Cardiac fibroblast (primary cell): ENCODE data around the gene HES5.

Experiments used
- DNase-seq, 2 donors: peaks; one replicate each; pipeline versions ENCODE4 v3.0.0 to v3.0.0-alpha.2; 2010; ENCODE audit warnings: low read depth in 2 of 2
- H3K4me3 ChIP-seq, 2 donors: replicated peaks in 1 of 2; 1 replicate in 1 of 2; 2 replicates in 1 of 2; pipeline ENCODE4 v1.5.1; 2011; ENCODE audit warnings: low read depth in 2 of 2, low read length in 2 of 2, mild to moderate bottlenecking in 2 of 2, moderate library complexity in 1 of 2
- TF ChIP-seq, protein P1 (sequence below): IDR thresholded peaks from one replicate; pipeline ENCODE4 v1.5.1; 2011; ENCODE audit warnings: low read depth, mild to moderate bottlenecking, low read length, inconsistent platforms

Gene HES5

GRCh38 chr1:2538872-2539271 lies 8.8 kb upstream of the HES5 start:
- DNase-seq, result no peak
- H3K4me3 ChIP-seq, result no peak overlapping the region
- TF ChIP-seq, protein P1, sequence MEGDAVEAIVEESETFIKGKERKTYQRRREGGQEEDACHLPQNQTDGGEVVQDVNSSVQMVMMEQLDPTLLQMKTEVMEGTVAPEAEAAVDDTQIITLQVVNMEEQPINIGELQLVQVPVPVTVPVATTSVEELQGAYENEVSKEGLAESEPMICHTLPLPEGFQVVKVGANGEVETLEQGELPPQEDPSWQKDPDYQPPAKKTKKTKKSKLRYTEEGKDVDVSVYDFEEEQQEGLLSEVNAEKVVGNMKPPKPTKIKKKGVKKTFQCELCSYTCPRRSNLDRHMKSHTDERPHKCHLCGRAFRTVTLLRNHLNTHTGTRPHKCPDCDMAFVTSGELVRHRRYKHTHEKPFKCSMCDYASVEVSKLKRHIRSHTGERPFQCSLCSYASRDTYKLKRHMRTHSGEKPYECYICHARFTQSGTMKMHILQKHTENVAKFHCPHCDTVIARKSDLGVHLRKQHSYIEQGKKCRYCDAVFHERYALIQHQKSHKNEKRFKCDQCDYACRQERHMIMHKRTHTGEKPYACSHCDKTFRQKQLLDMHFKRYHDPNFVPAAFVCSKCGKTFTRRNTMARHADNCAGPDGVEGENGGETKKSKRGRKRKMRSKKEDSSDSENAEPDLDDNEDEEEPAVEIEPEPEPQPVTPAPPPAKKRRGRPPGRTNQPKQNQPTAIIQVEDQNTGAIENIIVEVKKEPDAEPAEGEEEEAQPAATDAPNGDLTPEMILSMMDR, result no peak

GRCh38 chr1:2538376-2538775 lies 8.3 kb upstream of the HES5 start:
- no peak for DNase-seq
- TF ChIP-seq, protein P1, result no peak
- no peak overlapping the region for H3K4me3 ChIP-seq

GRCh38 chr1:2537784-2538115 lies 7.7 kb upstream of the HES5 start:
- DNase-seq, result no peak
- no peak overlapping the region for H3K4me3 ChIP-seq
- TF ChIP-seq, protein P1, result no peak

DNA sequence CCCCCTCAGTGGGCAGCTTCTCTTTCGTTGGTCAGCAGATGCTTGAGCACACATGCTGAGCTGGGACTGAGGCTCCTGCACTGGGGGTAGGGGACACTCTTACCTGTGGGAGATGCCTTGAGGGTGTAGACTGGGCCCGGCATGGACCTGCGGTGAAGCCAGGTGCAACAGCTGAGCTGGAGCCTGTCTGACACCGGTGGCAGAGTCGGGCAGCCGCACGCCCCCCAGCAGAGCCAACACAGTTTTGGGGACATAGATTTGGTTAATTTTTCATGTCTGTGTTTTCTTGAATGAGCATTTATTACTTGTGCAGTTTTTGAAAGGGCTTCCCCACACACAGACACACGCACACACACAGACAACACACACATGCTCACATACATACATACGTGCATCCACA lies 5.9 kb upstream of the HES5 start:
- H3K4me3 ChIP-seq, result no peak overlapping the region
- DNase-seq, result no peak
- TF ChIP-seq, protein P1, result no peak

GRCh38 chr1:2535455-2535854 lies 5.4 kb upstream of the HES5 start:
- DNase-seq, result no peak
- no peak overlapping the region for H3K4me3 ChIP-seq
- TF ChIP-seq, protein P1, result no peak

DNA sequence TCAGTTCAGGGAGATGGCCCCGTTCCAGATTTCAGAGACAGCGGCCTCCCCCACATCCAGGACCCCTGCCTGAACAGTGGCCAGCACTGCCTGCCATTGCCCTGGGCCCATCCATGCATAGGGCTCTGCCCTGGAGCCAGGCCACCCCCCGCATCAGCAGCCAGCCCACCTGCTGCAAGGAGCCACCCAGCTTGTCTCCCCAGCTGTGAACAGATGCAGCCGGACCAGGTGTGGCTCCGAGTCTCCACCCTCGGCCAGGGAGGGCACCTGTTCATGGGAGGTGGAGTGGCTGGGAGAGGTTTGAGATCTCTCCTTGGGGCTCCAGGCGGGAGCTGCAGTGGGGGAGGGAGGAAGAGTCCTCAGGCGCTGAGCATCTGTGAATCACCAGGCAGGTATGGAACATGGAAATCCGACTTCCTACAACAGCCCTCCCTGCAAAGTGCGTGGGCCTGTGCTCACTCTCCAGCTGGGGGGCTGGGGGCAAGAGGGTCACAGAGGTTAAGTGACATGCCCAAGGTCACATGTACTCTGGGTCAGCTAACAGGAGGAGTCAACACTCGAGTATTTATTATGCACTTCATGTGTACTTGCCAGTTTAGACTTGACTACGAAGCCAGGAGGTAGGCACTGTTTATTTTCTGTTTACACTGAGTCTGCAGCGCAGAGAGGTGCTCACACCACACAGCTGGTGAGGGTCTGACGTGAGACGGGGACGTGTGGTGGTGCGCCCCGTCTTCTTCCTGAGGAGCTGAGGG lies 4.8 kb upstream of the HES5 start:
- H3K4me3 ChIP-seq, result no peak overlapping the region
- peak; percentile 31 to 60 for DNase-seq
- TF ChIP-seq, protein P1, result no peak

DNA sequence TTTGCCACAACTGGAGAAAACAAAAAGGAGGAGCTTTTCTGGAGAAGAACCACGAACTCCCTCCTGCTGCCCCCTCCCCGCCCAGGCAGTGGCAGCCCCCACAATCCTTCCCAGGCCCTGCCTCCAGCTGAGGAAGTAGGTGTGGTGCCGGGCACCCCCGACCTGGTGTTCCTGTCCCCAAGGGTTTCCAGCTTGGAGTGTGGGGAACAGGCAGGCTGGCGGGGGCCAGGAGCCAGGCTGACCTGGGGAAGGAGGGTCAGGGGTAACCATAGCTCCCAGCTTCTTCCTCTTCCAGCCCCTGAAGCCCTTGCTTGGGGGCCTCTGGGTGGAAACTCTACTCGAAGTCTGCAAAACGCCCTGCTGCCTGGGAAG lies 4.2 kb upstream of the HES5 start:
- TF ChIP-seq, protein P1, result no peak
- DNase-seq, result no peak
- H3K4me3 ChIP-seq, result no peak overlapping the region
